Endodermal cell (in vitro differentiated cells): ENCODE data around the gene KCP. TPM values are rescaled to one million over a fixed set of nuclear protein-coding genes. Genes with fewer than 3 reads are reported as not detected.

ENCODE experiments used
- DNase-seq: peaks from one replicate; pipeline ENCODE4 v3.0.0-alpha.2; 2017
- H3K27ac ChIP-seq: 2 replicates; pipeline ENCODE4 v1.5.1; 2013; ENCODE audit warnings: mild to moderate bottlenecking, low read depth, low read length, moderate library complexity
- H3K27me3 ChIP-seq: 2 replicates; pipeline ENCODE4 v1.6.1; 2013; ENCODE audit warnings: mild to moderate bottlenecking, low read length, moderate library complexity; ENCODE audit not compliant: insufficient read depth, control insufficient read depth, poor library complexity, severe bottlenecking
- H3K36me3 ChIP-seq: 2 replicates; pipeline ENCODE4 v1.7.0; 2013; ENCODE audit warnings: mild to moderate bottlenecking, low read length, moderate library complexity; ENCODE audit not compliant: control insufficient read depth, insufficient read depth
- H3K4me1 ChIP-seq: one replicate; pipeline ENCODE4 v1.7.0; 2013; ENCODE audit warnings: low read length; ENCODE audit not compliant: control insufficient read depth, insufficient read depth
- H3K4me3 ChIP-seq: 2 replicates; pipeline ENCODE4 v1.5.1; 2013; ENCODE audit warnings: mild to moderate bottlenecking, low read length, moderate library complexity
- H3K9ac ChIP-seq: 2 replicates; pipeline ENCODE4 v1.6.1; 2013; ENCODE audit warnings: mild to moderate bottlenecking, low read length, moderate library complexity; ENCODE audit not compliant: poor library complexity, severe bottlenecking; ENCODE audit errors: extremely low read depth
- H3K9me3 ChIP-seq: 2 replicates; pipeline ENCODE4 v1.6.1; 2013; ENCODE audit warnings: mild to moderate bottlenecking, low read length, moderate library complexity; ENCODE audit not compliant: control insufficient read depth
- H3K27ac Mint-ChIP-seq: 2 replicates; pipeline ENCODE4 v1.8.0; 2020; ENCODE audit warnings: mixed read lengths
- H3K27me3 Mint-ChIP-seq: 2 replicates; pipeline ENCODE4 v1.8.0; 2021; ENCODE audit warnings: mild to moderate bottlenecking, mixed read lengths; ENCODE audit not compliant: insufficient read depth
- H3K36me3 Mint-ChIP-seq: 2 replicates; pipeline ENCODE4 v1.8.0; 2020; ENCODE audit warnings: low read depth, mixed read lengths
- H3K4me1 Mint-ChIP-seq: 2 replicates; pipeline ENCODE4 v1.8.0; 2020; ENCODE audit warnings: mixed read lengths
- H3K4me3 Mint-ChIP-seq: 2 replicates; pipeline ENCODE4 v1.8.0; 2020; ENCODE audit warnings: mild to moderate bottlenecking, moderate library complexity, mixed read lengths
- H3K9me3 Mint-ChIP-seq: 2 replicates; pipeline ENCODE4 v1.8.0; 2020; ENCODE audit warnings: mild to moderate bottlenecking, mixed read lengths
- CTCF ChIP-seq: fragments of 200-600 bp; sonication (generic); conservative IDR thresholded peaks from 2 replicates; pipeline ENCODE4 v1.5.0; 2021; ENCODE audit warnings: antibody characterized with exemption, mild to moderate bottlenecking
- WGBS, 2 experiments: methylation state at CpG; one replicate each; pipeline versions ENCODE4 v1.1.5 to v1.1.7; 2013; ENCODE audit warnings: missing lambda C conversion rate in 2 of 2, mixed read lengths in 1 of 2; ENCODE audit not compliant: insufficient coverage in 1 of 2, insufficient read length in 1 of 2; 5-methylcytosine and 5-hydroxymethylcytosine counted together
- total RNA-seq, 2 donors: library from RNA; stranded (reverse); fragmentation: NEBNext Ultra II Directional in 1 of 2; extraction: Animal tissue kit (Norgen Biotek cat#: 25700) in 1 of 2; gene quantifications; 2 replicates in 1 of 2; 3 replicates in 1 of 2; pipeline ENCODE4 v1.2.1, GENCODE V29; 2021

KCP gene
- total RNA-seq, 2 donors from 2014 or later: 21.1 to 33.3 TPM

GRCh38 chr7:128867241-128867640, 43.3 kb downstream of the KCP start:
- peaks cover 47% of the 10 kb centered on the region for H3K27me3 Mint-ChIP-seq
- H3K4me1 ChIP-seq: no peaks in the 10 kb centered on the region
- 92 to 94% methylated on average over 2 to 4 of the region's 4 CpGs for WGBS, 2 experiments
- H3K36me3 Mint-ChIP-seq: peaks cover 22% of the 10 kb centered on the region
- peaks cover 33% of the 10 kb centered on the region for H3K27me3 ChIP-seq
- H3K9ac ChIP-seq: no peak overlapping the region
- H3K9me3 Mint-ChIP-seq: no peaks in the 10 kb centered on the region
- no peaks in the 10 kb centered on the region for H3K9me3 ChIP-seq
- H3K4me3 ChIP-seq: no peak overlapping the region
- no peak for DNase-seq
- H3K4me1 Mint-ChIP-seq: peaks cover 19% of the 10 kb centered on the region
- no peak for TF ChIP-seq CTCF
- H3K27ac ChIP-seq: no peak overlapping the region
- no peak overlapping the region for H3K4me3 Mint-ChIP-seq
- peaks cover 18% of the 10 kb centered on the region for H3K36me3 ChIP-seq
- no peak overlapping the region for H3K27ac Mint-ChIP-seq

- peaks cover 18% of the 10 kb centered on the region for H3K36me3 ChIP-seq
- no peak for DNase-seq
- H3K4me1 ChIP-seq: no peaks in the 10 kb centered on the region
- no peak overlapping the region for H3K4me3 Mint-ChIP-seq
- 96 to 98% methylated on average over 12 to 27 of the region's 27 CpGs for WGBS, 2 experiments
- no peak overlapping the region for H3K27ac Mint-ChIP-seq
- H3K4me3 ChIP-seq: no peak overlapping the region
- no peaks in the 10 kb centered on the region for H3K9me3 Mint-ChIP-seq
- H3K9me3 ChIP-seq: no peaks in the 10 kb centered on the region
- H3K27me3 Mint-ChIP-seq: peaks cover 37% of the 10 kb centered on the region
- H3K9ac ChIP-seq: no peak overlapping the region
- H3K4me1 Mint-ChIP-seq: peaks cover 19% of the 10 kb centered on the region
- H3K36me3 Mint-ChIP-seq: peaks cover 22% of the 10 kb centered on the region
- peaks cover 31% of the 10 kb centered on the region for H3K27me3 ChIP-seq
- no peak overlapping the region for H3K27ac ChIP-seq
- no peak for TF ChIP-seq CTCF
Observed at GRCh38 chr7:128865996-128866877, 44.3 kb downstream of the KCP start.

DNA sequence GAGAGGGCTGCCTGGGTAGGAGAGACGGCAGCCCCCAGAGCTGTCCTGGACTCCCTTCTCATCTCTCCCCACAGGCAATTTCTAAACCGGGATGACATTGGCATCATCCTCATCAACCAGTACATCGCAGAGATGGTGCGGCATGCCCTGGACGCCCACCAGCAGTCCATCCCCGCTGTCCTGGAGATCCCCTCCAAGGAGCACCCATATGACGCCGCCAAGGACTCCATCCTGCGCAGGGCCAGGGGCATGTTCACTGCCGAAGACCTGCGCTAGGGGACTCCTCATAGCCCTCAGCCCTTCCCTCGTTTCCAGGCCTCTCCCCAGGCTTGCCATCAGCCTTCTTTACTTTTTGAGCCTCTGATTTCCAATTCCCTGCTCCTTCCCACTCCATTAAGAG, 45.2 kb downstream of the KCP start:
- Histone ChIP-seq H3K4me1 (no peaks in the 10 kb centered on the region), H3K4me3 (no peak overlapping the region), H3K9ac (no peak overlapping the region), H3K9me3 (no peaks in the 10 kb centered on the region), H3K27me3 (peaks cover 22% of the 10 kb centered on the region), H3K36me3 (peaks cover 18% of the 10 kb centered on the region), H3K27ac (no peak overlapping the region)
- no peak overlapping the region for H3K4me3 Mint-ChIP-seq
- 95 to 97% methylated on average over 8 to 12 of the region's 12 CpGs for WGBS, 2 experiments
- peaks cover 22% of the 10 kb centered on the region for H3K36me3 Mint-ChIP-seq
- H3K27me3 Mint-ChIP-seq: peaks cover 28% of the 10 kb centered on the region
- no peak overlapping the region for H3K27ac Mint-ChIP-seq
- no peaks in the 10 kb centered on the region for H3K9me3 Mint-ChIP-seq
- DNase-seq: no peak
- no peak for TF ChIP-seq CTCF
- H3K4me1 Mint-ChIP-seq: peaks cover 21% of the 10 kb centered on the region
